Measurements from ENCODE around the gene HIVEP3. TPM values are rescaled to one million over a fixed set of nuclear protein-coding genes. Genes with fewer than 3 reads are reported as not detected.

Gene HIVEP3
- total RNA-seq, 1 experiment from 2014 or later = 3.1 TPM

DNA sequence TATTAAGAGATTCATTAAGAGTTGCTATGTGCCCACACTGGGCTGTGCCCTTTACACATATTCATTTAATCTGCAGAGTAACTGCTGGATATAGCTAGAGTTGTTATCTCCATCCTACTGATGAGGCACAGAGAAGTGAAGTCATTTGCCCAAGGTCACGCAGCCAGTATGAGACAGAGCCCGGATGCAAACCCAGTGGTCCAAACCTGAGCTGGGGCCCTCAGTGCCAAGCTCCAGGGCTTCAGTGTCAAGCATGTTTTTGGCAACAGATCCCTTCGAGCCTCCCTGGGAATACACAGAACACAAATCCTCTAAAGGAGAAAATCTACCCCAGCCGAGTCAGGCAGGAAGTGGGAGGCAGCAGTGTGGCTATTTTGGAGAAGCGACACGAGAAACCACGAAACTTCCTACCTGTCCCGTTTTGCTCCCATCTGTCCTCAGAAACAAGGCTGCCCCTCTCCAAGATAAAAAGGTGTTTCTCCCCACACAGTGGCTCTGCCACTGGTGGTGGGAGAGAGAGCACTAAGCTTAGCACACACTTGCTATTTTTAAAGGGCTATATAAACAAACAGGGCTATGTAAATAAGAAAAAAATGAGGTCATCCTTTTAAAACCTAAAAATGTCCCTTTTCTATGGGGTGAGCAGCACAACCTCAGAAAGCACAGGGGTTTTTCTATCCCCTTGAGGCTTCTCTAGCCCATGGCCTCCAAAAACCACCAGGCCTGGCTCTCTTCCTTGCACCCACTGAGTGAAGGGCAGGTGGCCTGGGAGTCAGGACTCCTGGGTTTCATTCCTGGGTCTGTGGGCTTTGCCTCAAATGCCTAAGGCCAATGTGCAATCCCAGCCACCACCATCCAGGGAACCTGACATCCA lies 295.6 kb downstream of the HIVEP3 start:
- no peaks in the 10 kb centered on the region for H3K36me3 ChIP-seq (ENCODE audit: insufficient read depth, low read length, poor library complexity, severe bottlenecking)
- intact Hi-C loops (cut with micrococcal nuclease; ENCODE audit: unreplicated experiment) = no loop called here
- H3K4me1 ChIP-seq (ENCODE audit: insufficient read depth, low read length, poor library complexity, severe bottlenecking) = no peaks in the 10 kb centered on the region
- no peak for DNase-seq (ENCODE audit: low spot score)
- H3K9me3 ChIP-seq (ENCODE audit: low read depth, low read length, poor library complexity, severe bottlenecking) = no peaks in the 10 kb centered on the region
- ChIA-PET POLR2A (ENCODE audit: low non-redundant PET) (no interaction called here), CTCF (no interaction called here)
- BruUV-seq (replicated peaks) = no TSS peak
- H3K27ac ChIP-seq (ENCODE audit: low read depth, low read length, poor library complexity, severe bottlenecking) = no peak overlapping the region
- no peaks in the 10 kb centered on the region for H3K27me3 ChIP-seq (replicated peaks; ENCODE audit: insufficient read depth, low read depth, low read length, poor library complexity)
- TF ChIP-seq, protein P1, sequence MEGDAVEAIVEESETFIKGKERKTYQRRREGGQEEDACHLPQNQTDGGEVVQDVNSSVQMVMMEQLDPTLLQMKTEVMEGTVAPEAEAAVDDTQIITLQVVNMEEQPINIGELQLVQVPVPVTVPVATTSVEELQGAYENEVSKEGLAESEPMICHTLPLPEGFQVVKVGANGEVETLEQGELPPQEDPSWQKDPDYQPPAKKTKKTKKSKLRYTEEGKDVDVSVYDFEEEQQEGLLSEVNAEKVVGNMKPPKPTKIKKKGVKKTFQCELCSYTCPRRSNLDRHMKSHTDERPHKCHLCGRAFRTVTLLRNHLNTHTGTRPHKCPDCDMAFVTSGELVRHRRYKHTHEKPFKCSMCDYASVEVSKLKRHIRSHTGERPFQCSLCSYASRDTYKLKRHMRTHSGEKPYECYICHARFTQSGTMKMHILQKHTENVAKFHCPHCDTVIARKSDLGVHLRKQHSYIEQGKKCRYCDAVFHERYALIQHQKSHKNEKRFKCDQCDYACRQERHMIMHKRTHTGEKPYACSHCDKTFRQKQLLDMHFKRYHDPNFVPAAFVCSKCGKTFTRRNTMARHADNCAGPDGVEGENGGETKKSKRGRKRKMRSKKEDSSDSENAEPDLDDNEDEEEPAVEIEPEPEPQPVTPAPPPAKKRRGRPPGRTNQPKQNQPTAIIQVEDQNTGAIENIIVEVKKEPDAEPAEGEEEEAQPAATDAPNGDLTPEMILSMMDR (conservative IDR thresholded peaks at IDR 0.05; ENCODE audit: low read depth, low read length) = no peak
- TF ChIP-seq EZH2 (IDR thresholded peaks at IDR 0.05; ENCODE audit: borderline replicate concordance, low read depth, low read length, poor library complexity, severe bottlenecking) = no peak
- no peak overlapping the region for H3K4me3 ChIP-seq (ENCODE audit: low read depth, low read length, poor library complexity, severe bottlenecking)

- no peaks in the 10 kb centered on the region for H3K4me1 ChIP-seq (ENCODE audit: insufficient read depth, low read length, poor library complexity, severe bottlenecking)
- CTCF ChIA-PET = no interaction called here
- TF ChIP-seq, protein P1 (conservative IDR thresholded peaks at IDR 0.05; ENCODE audit: low read depth, low read length) = no peak
- no peak for TF ChIP-seq EZH2 (IDR thresholded peaks at IDR 0.05; ENCODE audit: borderline replicate concordance, low read depth, low read length, poor library complexity, severe bottlenecking)
- intact Hi-C loops (cut with micrococcal nuclease; ENCODE audit: unreplicated experiment) = no loop called here
- no peaks in the 10 kb centered on the region for H3K27me3 ChIP-seq (replicated peaks; ENCODE audit: insufficient read depth, low read depth, low read length, poor library complexity)
- H3K4me3 ChIP-seq (ENCODE audit: low read depth, low read length, poor library complexity, severe bottlenecking) = no peak overlapping the region
- no peak overlapping the region for H3K27ac ChIP-seq (ENCODE audit: low read depth, low read length, poor library complexity, severe bottlenecking)
- POLR2A ChIA-PET (ENCODE audit: low non-redundant PET) = no interaction called here
- H3K36me3 ChIP-seq (ENCODE audit: insufficient read depth, low read length, poor library complexity, severe bottlenecking) = no peaks in the 10 kb centered on the region
- no peaks in the 10 kb centered on the region for H3K9me3 ChIP-seq (ENCODE audit: low read depth, low read length, poor library complexity, severe bottlenecking)
- no peak for DNase-seq (ENCODE audit: low spot score)
- no TSS peak for BruUV-seq (replicated peaks)
Measured at GRCh38 chr1:41622402-41622801, 296.3 kb downstream of the HIVEP3 start.

DNA sequence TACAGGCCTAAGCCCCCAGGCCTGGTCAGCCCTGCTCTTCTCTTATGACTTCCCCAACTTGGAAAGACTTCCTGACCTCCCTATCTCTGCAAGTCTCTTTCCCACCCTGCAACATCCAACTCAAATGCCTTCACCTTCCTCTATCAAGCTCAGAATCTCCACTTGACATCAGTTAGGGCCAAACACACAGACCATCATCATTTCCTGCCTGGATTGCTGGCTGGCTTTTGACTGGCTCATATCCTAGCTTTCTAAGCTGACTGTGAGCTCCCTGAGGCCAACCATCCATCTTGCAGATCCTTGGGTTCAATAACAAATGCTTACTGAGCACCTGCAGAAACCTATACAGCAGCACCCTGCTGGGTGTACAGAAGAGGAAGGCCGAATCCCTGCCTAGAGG lies 296.9 kb downstream of the HIVEP3 start:
- H3K27ac ChIP-seq (ENCODE audit: low read depth, low read length, poor library complexity, severe bottlenecking) = no peak overlapping the region
- H3K4me1 ChIP-seq (ENCODE audit: insufficient read depth, low read length, poor library complexity, severe bottlenecking) = no peaks in the 10 kb centered on the region
- POLR2A ChIA-PET (ENCODE audit: low non-redundant PET) = no interaction called here
- TF ChIP-seq, protein P1 (conservative IDR thresholded peaks at IDR 0.05; ENCODE audit: low read depth, low read length) = no peak
- no peak for TF ChIP-seq EZH2 (IDR thresholded peaks at IDR 0.05; ENCODE audit: borderline replicate concordance, low read depth, low read length, poor library complexity, severe bottlenecking)
- BruUV-seq (replicated peaks) = no TSS peak
- no peaks in the 10 kb centered on the region for H3K27me3 ChIP-seq (replicated peaks; ENCODE audit: insufficient read depth, low read depth, low read length, poor library complexity)
- CTCF ChIA-PET = no interaction called here
- intact Hi-C loops (cut with micrococcal nuclease; ENCODE audit: unreplicated experiment) = no loop called here
- DNase-seq (ENCODE audit: low spot score) = no peak
- no peak overlapping the region for H3K4me3 ChIP-seq (ENCODE audit: low read depth, low read length, poor library complexity, severe bottlenecking)
- no peaks in the 10 kb centered on the region for H3K36me3 ChIP-seq (ENCODE audit: insufficient read depth, low read length, poor library complexity, severe bottlenecking)
- no peaks in the 10 kb centered on the region for H3K9me3 ChIP-seq (ENCODE audit: low read depth, low read length, poor library complexity, severe bottlenecking)
